ENCODE measurements around the gene NECTIN2. TPM values are rescaled to one million over a fixed set of nuclear protein-coding genes. Genes with fewer than 3 reads are reported as not detected.
A peak's percentile ranks its signal among the peaks of the same experiment; 100 is the strongest.

NECTIN2 gene
- polyA plus RNA-seq, 3 donors, result 5.6 to 18.2 (median 9.3) TPM

DNA sequence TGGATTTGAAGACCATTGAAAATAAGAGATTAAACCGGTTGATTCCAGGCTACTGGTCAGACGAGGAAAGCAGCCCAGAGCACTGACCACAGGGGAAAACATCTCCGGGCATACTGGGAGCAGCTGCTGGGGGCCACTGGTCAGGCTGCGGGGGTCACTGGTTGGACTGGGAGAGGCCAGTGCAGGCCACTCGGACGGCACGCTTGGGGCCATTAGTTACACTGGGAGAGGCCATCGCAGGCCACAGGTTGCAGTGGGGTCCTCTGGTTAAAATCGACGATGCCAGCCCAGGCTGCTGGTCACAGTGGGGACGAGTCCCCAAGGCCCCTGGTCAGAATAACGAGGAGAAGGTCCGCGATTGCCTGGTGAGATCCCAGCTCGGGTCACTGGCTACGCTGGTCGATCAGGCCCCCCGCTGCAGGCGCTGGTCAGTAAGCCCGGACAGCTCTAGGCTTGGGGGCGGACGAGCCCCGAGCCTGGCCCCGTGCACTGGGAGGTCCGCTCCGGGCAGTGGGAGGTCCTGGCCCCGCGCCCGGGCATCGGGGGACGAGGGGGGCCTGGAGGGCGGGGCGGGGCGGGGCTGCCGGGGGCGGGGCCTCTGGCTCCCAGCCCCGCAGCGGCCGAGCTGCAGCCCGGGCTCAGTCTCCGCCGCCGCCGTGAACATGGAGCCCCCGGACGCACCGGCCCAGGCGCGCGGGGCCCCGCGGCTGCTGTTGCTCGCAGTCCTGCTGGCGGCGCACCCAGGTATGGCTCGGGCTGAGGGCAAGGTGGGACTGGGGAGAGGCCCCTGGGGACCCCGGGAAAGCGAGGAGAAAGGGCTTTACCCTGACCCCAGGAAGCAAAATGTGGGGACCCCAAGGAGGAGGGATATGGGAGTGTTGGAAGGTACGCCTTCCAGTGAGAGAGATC is 37.4 kb upstream of the NECTIN2 start, which contains the start of gene BCAM:
Gene BCAM (plus strand): TSS at position 641 of the 909 bp plus-strand sequence. CDS start 22 bp downstream, at position 663.
- Mint-ChIP-seq H3K4me3 (peak within 1 kb of the TSS; percentile 65 to 84), H3K4me1 (peaks cover 12% of the 10 kb centered on the region), H3K27ac (peak within 1 kb of the TSS in 2 of 7 donors; percentile 8 to 19), H3K9me3 (peaks cover 0 to 10% (median 4%) of the 10 kb centered on the region in 7 donors), H3K27me3 (ENCODE audit: low read depth in 3 of 3) (peaks cover 21 to 32% (median 22%) of the 10 kb centered on the region in 3 donors), H3K36me3 (no peaks in the 10 kb centered on the region)
- no peaks in the 10 kb centered on the region for H3K36me3 ChIP-seq (replicated peaks in 1 of 2; ENCODE audit: control insufficient read depth in 1 of 2, insufficient read depth in 2 of 2, low read length in 2 of 2)
- intact Hi-C loops (cut with micrococcal nuclease), result no loop called here
- peaks cover 6 to 10% of the 10 kb centered on the region in 2 donors for H3K4me1 ChIP-seq (ENCODE audit: control insufficient read depth in 1 of 2, insufficient read depth in 2 of 2, low read length in 2 of 2)
- peak within 1 kb of the TSS in 2 of 3 experiments; percentile 11 to 57 for H3K4me3 ChIP-seq (replicated peaks in 1 of 3; ENCODE audit: low read depth in 2 of 3, low read length in 3 of 3)
- 2% methylated on average over 57 of the region's 59 CpGs for WGBS (ENCODE audit: insufficient coverage)
- H3K79me2 ChIP-seq (ENCODE audit: insufficient read depth, low read length), result no peaks in the 10 kb centered on the region
- H3K27ac ChIP-seq (ENCODE audit: low read depth in 1 of 2, low read length in 2 of 2), result no peak within 1 kb of the TSS
- peak within 1 kb of the TSS; percentile 66 for H2AFZ ChIP-seq (ENCODE audit: insufficient read depth, low read depth, low read length, poor library complexity, severe bottlenecking)
- H3K9ac ChIP-seq (ENCODE audit: insufficient read depth, low read length, poor library complexity, severe bottlenecking), result peak within 1 kb of the TSS; percentile 27
- TF ChIP-seq, protein P1, sequence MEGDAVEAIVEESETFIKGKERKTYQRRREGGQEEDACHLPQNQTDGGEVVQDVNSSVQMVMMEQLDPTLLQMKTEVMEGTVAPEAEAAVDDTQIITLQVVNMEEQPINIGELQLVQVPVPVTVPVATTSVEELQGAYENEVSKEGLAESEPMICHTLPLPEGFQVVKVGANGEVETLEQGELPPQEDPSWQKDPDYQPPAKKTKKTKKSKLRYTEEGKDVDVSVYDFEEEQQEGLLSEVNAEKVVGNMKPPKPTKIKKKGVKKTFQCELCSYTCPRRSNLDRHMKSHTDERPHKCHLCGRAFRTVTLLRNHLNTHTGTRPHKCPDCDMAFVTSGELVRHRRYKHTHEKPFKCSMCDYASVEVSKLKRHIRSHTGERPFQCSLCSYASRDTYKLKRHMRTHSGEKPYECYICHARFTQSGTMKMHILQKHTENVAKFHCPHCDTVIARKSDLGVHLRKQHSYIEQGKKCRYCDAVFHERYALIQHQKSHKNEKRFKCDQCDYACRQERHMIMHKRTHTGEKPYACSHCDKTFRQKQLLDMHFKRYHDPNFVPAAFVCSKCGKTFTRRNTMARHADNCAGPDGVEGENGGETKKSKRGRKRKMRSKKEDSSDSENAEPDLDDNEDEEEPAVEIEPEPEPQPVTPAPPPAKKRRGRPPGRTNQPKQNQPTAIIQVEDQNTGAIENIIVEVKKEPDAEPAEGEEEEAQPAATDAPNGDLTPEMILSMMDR (IDR thresholded peaks at IDR 0.05), result no peak
- H4K20me1 ChIP-seq (ENCODE audit: insufficient read depth, low read length), result no peaks in the 10 kb centered on the region
- peak in 1 of 3 donors; percentile 4 for DNase-seq
- peaks cover 0 to 5% of the 10 kb centered on the region in 2 donors for H3K9me3 ChIP-seq (replicated peaks in 1 of 2; ENCODE audit: control insufficient read depth in 1 of 2, insufficient read depth in 1 of 2, low read length in 2 of 2)
- peak within 1 kb of the TSS; percentile 65 for H3K4me2 ChIP-seq (replicated peaks; ENCODE audit: extremely low read depth, low read length, poor library complexity, severe bottlenecking)
- H3K27me3 ChIP-seq (ENCODE audit: control insufficient read depth in 2 of 2, insufficient read depth in 2 of 2, low read length in 2 of 2), result peaks cover 3 to 19% of the 10 kb centered on the region in 2 donors

DNA sequence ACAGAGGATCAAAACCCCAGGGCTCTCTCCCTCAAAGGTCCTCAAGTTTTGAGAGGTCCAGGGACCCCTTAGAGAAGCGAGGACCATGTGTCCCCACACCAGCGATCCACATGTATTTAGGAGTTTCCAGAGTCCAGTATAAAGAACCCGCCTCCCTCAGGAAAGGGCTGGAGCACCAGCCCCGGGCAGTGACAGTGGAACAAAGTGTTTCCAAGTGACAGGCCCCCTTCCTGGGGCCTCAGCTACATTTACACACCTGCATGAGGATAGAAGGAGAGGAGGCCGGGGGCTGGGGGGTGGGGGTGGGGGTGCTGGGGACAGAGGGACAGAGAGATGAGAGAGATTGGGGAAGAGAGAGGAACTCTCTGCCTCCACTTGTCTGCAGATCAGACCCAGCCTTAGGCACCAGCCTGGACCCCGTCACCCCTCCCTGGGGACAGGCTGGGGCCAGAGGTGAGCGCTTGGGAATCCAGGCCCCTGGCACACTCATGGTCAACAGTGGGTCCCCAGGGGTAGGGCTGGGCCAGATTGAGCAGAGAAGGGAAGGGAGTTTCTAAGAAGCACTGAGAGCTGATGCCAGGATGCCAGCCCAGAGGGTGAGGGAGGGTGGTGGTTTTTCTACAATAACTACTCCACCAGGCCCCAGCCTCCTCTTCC is 36.4 kb upstream of the NECTIN2 start:
- peak overlapping the region; percentile 66 for H2AFZ ChIP-seq (ENCODE audit: insufficient read depth, low read depth, low read length, poor library complexity, severe bottlenecking)
- H3K4me1 ChIP-seq (ENCODE audit: control insufficient read depth in 1 of 2, insufficient read depth in 2 of 2, low read length in 2 of 2), result peaks cover 6 to 10% of the 10 kb centered on the region in 2 donors
- intact Hi-C loops (cut with micrococcal nuclease), result no loop called here
- WGBS (ENCODE audit: insufficient coverage), result 80% methylated on average over 2 of the region's 7 CpGs
- Mint-ChIP-seq H3K4me1 (peaks cover 12% of the 10 kb centered on the region), H3K27ac (no peak overlapping the region), H3K27me3 (ENCODE audit: low read depth in 3 of 3) (peaks cover 21 to 33% (median 22%) of the 10 kb centered on the region in 3 donors), H3K9me3 (peaks cover 0 to 5% (median 0%) of the 10 kb centered on the region in 7 donors), H3K36me3 (no peaks in the 10 kb centered on the region), H3K4me3 (peak overlapping the region in 1 of 2 donors; percentile 81)
- H3K9ac ChIP-seq (ENCODE audit: insufficient read depth, low read length, poor library complexity, severe bottlenecking), result no peak overlapping the region
- peak overlapping the region in 1 of 3 experiments; percentile 57 for H3K4me3 ChIP-seq (replicated peaks in 1 of 3; ENCODE audit: low read depth in 2 of 3, low read length in 3 of 3)
- TF ChIP-seq, protein P1 (IDR thresholded peaks at IDR 0.05), result no peak
- DNase-seq, result no peak
- no peaks in the 10 kb centered on the region for H3K9me3 ChIP-seq (replicated peaks in 1 of 2; ENCODE audit: control insufficient read depth in 1 of 2, insufficient read depth in 1 of 2, low read length in 2 of 2)
- no peaks in the 10 kb centered on the region for H3K36me3 ChIP-seq (replicated peaks in 1 of 2; ENCODE audit: control insufficient read depth in 1 of 2, insufficient read depth in 2 of 2, low read length in 2 of 2)
- no peak overlapping the region for H3K4me2 ChIP-seq (replicated peaks; ENCODE audit: extremely low read depth, low read length, poor library complexity, severe bottlenecking)
- H3K79me2 ChIP-seq (ENCODE audit: insufficient read depth, low read length), result no peaks in the 10 kb centered on the region
- H3K27me3 ChIP-seq (ENCODE audit: control insufficient read depth in 2 of 2, insufficient read depth in 2 of 2, low read length in 2 of 2), result peaks cover 3 to 19% of the 10 kb centered on the region in 2 donors
- H3K27ac ChIP-seq (ENCODE audit: low read depth in 1 of 2, low read length in 2 of 2), result no peak overlapping the region
- no peaks in the 10 kb centered on the region for H4K20me1 ChIP-seq (ENCODE audit: insufficient read depth, low read length)

All from CD14-positive monocyte (primary cell).